IPS-NIHi7 (cell line): ENCODE data around the gene ZBTB18.

Experiments
- DNase-seq: peaks from one replicate; pipeline ENCODE4 v3.0.0; 2012; ENCODE audit warnings: mixed read lengths; ENCODE audit errors: extremely low spot score

ZBTB18 gene

DNA sequence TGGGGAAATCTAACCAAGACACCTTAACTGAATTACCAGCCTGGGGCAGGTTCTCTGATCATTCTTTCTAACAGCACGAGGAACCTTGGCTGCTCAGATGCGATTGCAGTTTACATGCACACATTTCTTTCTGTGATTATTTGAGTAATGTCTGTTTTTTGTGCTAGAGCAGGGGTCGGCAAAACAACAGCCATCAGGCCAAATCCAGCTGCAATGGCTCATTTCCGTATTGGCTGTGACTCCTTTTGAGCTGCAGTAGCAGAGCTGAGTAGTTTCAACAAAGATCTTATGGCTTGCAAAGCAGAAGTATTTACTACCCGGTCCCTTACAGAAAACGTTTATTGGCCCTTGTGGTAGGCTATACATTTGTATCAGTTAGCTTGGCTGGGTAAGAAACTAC lies 37.1 kb downstream of the ZBTB18 start:
- no peak for DNase-seq

- no peak for DNase-seq
Measured at GRCh38 chr1:244089561-244089960, 38.5 kb downstream of the ZBTB18 start.

DNA sequence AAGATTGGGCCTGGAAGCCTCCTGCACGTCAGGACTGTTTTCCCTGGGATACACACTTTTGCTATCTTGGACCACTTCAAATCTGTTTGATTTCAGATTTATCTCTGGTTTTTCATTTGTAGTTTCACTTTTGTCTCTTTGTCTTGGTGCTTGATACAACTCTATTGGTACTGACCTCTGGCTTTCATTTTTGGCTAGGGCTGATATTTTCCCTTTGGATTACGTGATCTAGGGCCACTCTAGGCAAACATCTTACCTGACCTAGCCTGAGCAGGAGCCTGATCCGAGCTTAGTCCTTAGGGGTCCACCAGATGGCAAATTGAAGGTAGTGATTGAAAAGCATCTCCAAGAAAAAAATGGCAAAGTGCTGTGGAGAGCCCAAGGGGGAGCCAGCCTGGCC lies 39.6 kb downstream of the ZBTB18 start:
- DNase-seq = no peak

DNA sequence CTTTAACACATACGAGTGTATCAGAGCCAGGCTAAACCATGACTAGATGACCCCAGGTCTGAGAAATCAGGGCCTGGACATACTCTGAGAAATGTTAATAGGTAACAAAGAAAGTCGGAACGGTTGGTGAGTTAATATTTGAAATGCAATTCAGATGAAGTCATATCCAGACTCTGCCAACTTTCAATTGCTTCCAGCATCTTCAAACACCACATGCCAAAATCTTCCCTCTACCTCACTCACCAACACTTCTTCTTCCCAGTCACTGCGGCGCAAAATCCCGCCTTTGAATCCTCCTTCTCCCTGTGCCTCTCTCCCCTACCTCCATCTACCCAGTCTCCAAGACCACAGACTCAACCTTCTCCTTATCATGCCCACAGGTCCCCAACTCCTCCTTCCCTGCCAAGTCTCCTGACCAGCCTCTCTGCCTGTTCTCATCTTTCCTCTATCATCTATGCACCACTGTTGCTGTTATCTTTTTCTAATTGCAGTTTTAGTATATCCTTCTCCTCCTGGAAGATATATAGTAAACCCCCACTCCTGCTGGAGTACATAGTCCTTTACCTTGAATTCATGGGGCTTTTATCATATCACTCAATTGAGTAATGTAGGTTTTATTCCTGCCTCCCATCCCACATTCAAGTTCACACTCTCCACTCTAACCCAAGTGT lies 41.3 kb downstream of the ZBTB18 start:
- no peak for DNase-seq

GRCh38 chr1:244092964-244093638 lies 42.0 kb downstream of the ZBTB18 start:
- DNase-seq = no peak

DNA sequence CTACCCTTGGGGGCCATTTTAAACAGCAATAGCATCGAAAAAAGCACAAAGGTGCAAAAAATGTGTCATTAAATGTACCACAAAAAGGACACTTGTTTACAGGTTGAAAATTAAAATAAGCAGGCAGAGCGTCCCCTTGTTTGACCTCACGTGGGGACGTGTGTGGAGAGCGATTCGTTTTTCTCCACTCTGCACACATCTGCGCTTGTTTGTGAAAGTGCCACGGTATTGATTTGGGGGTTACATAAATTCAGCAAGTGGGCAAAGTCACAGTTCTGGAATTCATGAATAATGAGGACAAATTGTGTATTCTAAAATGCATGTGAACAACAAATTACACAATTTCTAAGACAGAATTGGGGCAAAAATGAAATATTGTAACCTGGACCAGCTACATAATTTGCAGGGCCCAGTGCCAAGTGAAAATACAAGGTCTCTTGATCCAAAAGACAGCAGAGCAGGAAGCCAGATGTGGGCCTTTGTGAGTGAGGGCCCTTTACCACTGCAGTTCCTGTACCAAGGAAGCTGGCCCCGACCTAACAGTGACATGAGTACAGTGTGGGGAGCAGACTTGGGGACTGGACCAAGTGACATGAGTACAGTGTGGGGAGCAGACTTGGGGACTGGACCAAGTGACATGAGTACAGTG lies 43.9 kb downstream of the ZBTB18 start:
- DNase-seq = no peak

DNA sequence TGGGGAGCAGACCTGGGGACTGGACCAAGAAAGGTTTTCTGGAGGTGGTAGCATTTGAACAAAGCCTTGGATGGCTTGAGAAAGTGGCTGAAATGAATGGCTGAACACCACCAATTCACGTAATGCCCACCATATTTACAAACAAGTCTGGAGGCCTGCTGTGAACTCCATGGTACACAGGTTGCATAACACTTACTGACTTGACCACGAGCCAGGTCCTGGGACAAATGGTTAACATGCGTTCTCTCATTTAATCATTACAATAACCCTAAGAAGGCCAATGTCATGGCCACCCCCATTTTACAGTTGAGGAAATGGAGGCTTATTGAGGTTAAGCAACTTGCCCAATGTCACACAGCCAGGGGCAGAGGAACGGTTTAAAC lies 44.4 kb downstream of the ZBTB18 start:
- no peak for DNase-seq

DNA sequence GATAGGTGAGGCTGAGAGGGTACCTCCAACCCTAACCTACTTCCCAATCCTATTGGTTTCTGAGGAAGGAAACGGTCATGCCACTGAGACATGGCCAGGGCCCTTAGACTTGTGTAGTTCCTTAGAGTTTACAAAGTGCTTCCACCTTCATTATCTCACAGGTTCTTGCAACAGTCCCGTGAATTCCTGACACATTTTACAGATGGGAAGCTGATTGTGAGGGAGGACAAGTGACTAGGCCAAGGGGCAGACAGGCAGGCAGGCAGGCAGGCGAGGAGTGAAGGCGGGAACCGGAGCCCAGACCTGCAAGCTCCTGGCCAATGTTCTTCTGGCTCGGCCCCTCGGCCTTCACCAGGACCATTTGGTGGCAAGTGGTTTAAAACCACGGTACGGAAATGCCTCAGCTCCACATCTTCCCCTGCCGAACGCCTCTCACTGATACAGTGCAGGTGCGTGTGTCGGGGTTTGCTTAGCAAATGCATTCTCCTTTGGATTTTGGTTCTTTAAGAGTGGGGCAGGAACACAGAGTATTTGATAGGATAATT lies 45.1 kb downstream of the ZBTB18 start:
- DNase-seq = no peak

- DNase-seq = no peak
Measured at GRCh38 chr1:244096691-244097090, 45.6 kb downstream of the ZBTB18 start.

GRCh38 chr1:244097523-244098405 lies 46.7 kb downstream of the ZBTB18 start:
- DNase-seq = no peak

DNA sequence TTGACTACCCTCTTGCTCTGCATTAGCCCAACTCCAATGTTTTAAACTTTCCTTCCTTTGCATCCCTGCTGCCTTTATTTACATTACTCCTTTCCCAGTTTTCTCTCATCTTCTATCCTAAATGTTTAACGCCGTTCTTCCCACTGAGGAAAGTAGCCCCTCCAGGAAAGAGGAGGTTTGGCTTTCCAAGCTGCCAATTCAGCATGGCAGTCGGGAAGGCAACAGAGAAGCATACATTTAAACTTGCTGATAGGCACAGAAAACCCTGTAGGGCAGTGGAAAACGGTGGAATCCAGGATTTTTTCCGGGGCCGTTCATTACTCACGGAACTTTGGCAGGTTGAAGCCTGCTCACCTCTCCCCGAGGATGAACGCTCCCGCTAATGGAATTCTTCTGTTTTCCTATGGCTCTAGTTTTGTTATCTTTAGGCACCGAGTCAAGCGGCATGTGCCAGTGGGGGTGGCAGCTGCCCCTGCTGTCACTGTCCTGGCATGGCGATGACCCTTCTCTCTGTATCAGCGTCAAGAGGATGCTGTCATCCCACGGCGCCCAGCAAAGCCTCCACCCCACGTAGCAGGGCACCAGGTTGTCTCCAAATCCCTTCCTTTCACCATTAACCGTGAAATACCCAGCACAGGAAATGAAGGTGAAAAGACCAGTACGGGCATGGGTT lies 48.3 kb downstream of the ZBTB18 start:
- no peak for DNase-seq

DNA sequence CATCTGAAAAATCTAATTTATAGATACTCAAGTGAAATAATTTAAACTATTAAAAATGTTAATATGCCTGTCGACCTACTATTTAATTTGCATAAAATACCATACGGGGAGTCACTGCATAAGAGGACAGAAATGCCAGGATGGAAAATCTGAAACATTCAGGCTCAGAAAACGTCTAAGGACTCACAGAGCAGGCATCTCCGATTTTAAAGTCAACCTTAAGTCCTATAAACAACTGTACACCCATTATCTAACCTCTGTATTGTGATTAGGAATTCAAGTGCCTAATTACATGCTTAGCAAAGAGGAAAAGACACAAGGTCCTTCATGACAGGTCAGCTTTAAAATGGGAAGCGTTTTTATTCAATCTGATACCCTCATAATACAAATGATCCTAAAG lies 49.2 kb downstream of the ZBTB18 start:
- DNase-seq = no peak

DNA sequence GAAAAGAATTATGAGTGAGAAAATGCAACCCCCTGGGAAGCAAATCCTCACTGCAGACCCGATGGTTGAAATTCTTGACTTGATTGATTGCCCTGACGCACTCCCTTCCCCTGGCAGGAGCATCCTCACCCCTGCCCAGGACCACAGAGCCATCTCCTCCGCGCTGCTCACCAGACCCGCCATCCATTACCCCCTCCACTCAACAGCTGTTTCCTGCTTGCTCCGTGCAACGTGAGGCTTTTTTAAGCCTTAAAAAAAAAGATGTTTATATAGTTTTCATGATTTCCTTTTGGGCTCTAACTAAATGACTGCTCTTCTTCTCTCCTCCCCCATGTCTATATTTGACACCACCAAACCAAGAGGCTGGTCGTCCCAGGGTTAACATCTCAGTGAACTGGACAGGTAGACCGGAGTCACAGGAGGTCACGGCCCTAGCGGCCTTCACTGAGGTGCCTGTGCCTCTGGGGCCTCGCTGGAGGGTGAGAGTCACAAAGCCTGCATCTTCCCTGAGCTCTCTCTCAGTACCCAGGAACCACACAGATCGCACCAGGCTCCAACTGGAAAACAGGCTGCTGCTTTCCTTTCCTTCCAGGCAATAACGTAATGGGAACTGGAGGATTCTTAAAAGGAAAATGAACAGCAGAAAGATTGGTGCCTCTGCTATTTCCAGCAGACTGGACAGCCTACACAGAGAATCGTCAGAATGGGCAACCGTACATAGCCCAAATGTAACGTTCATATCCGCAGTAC lies 49.8 kb downstream of the ZBTB18 start:
- DNase-seq = no peak

- DNase-seq = no peak
Measured at GRCh38 chr1:244102046-244102445, 51.0 kb downstream of the ZBTB18 start.

GRCh38 chr1:244102468-244102867 lies 51.4 kb downstream of the ZBTB18 start:
- DNase-seq = no peak

DNA sequence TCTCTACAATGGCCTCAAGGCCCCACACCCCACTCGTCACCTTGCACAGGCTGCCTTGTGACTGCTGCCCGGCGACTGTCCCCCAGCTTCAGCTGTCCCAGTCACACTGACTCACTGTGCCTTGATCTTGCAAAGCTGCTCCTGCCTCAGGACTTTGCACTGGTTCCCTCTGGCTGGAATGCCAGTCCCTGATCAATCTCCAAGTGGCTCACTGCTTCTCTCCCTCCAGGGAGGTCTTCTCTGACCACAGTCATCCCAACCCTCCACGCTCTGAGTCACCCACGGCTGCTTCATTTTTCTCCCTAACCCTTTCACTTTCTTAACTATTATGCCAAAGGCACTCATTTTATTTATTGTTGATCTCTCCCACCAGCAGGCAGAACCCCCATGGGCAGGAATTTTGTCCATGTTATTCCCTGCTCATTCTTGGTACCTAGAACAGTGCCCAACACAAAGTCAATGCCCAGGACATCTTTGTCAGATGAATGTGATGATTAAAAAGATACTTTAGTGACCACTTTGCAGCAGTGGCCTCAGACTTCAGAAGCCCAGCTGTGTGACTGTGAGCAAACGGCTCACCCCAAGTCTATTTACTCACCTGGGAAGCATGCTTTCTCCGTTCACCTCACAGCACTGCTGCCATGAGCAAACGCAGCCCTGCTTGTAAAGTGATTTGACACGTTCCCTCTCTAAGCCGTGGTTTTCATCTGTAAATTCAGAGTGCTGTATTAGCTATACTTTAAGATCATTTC lies 53.4 kb downstream of the ZBTB18 start:
- DNase-seq = no peak

DNA sequence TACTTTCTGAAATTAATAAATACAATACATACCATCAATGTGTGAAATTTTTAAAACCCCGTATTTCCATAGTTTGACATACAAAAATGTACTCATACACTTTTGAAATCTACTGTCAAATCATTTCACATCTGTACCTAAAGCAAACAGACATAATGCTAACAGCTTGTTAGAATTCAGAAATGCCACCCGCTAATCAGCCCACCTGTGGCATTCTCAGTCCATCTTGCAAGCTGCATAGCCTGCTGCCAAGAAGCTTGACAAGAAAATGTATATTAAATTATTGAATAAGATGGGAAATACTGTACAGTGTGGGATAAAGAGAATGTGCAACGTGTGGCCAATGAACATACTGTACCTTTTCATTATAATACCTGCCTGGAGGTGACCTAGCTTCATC lies 55.1 kb downstream of the ZBTB18 start:
- DNase-seq = no peak
